HG02798 (cell line): Measurements from ENCODE around the gene PDPK1.
A peak's percentile ranks its signal among the peaks of the same experiment; 100 is the strongest.
"Not testable (repeated sequence)": the region's sequence is repeated elsewhere in the genome, so short reads cannot be mapped to it uniquely, and the experiment has no call there.

Experiments
- ATAC-seq: cut with Tn5 transposase; IDR thresholded peaks from one replicate; pipeline ENCODE4 v1.9.1; 2021; ENCODE audit warnings: mild to moderate bottlenecking; ENCODE audit not compliant: unreplicated experiment, poor library complexity

The PDPK1 gene

GRCh38 chr16:2539192-2539844 is 1.5 kb downstream of the PDPK1 start:
- not testable (repeated sequence) for ATAC-seq

GRCh38 chr16:2539845-2540458 is 2.1 kb downstream of the PDPK1 start:
- ATAC-seq = not testable (repeated sequence)

- not testable (repeated sequence) for ATAC-seq
Observed at GRCh38 chr16:2540912-2541311, 3.1 kb downstream of the PDPK1 start.

GRCh38 chr16:2541409-2541808 is 3.6 kb downstream of the PDPK1 start:
- not testable (repeated sequence) for ATAC-seq

- not testable (repeated sequence) for ATAC-seq
Observed at GRCh38 chr16:2543771-2544170, 6.0 kb downstream of the PDPK1 start.

- ATAC-seq = not testable (repeated sequence)
Observed at GRCh38 chr16:2550283-2550878, 12.6 kb downstream of the PDPK1 start.

GRCh38 chr16:2551420-2551889 is 13.6 kb downstream of the PDPK1 start:
- ATAC-seq = not testable (repeated sequence)

GRCh38 chr16:2554709-2555425 is 17.0 kb downstream of the PDPK1 start:
- not testable (repeated sequence) for ATAC-seq

- ATAC-seq = not testable (repeated sequence)
Observed at GRCh38 chr16:2557150-2557549, 19.3 kb downstream of the PDPK1 start.

- peak; percentile 58 for ATAC-seq
Observed at GRCh38 chr16:2560131-2560797, 22.4 kb downstream of the PDPK1 start.

GRCh38 chr16:2560798-2561133 is 22.9 kb downstream of the PDPK1 start:
- ATAC-seq = peak; percentile 55

- ATAC-seq = not testable (repeated sequence)
Observed at GRCh38 chr16:2567506-2567905, 29.7 kb downstream of the PDPK1 start.

- ATAC-seq = not testable (repeated sequence)
Observed at GRCh38 chr16:2568573-2568972, 30.8 kb downstream of the PDPK1 start.

- ATAC-seq = not testable (repeated sequence)
Observed at GRCh38 chr16:2572704-2573103, 34.9 kb downstream of the PDPK1 start.

- ATAC-seq = not testable (repeated sequence)
Observed at GRCh38 chr16:2575839-2576238, 38.0 kb downstream of the PDPK1 start.

GRCh38 chr16:2577044-2577443 is 39.2 kb downstream of the PDPK1 start:
- ATAC-seq = not testable (repeated sequence)

GRCh38 chr16:2578905-2579304 is 41.1 kb downstream of the PDPK1 start:
- not testable (repeated sequence) for ATAC-seq

GRCh38 chr16:2580143-2580542 is 42.3 kb downstream of the PDPK1 start:
- not testable (repeated sequence) for ATAC-seq

- not testable (repeated sequence) for ATAC-seq
Observed at GRCh38 chr16:2580818-2581217, 43.0 kb downstream of the PDPK1 start.
